HG03066 (cell line): ENCODE measurements around the gene RHO.

Experiments
- ATAC-seq: cut with Tn5 transposase; IDR thresholded peaks from one replicate; pipeline ENCODE4 v1.9.1; 2021; ENCODE audit warnings: low read depth; ENCODE audit not compliant: unreplicated experiment

RHO gene

DNA sequence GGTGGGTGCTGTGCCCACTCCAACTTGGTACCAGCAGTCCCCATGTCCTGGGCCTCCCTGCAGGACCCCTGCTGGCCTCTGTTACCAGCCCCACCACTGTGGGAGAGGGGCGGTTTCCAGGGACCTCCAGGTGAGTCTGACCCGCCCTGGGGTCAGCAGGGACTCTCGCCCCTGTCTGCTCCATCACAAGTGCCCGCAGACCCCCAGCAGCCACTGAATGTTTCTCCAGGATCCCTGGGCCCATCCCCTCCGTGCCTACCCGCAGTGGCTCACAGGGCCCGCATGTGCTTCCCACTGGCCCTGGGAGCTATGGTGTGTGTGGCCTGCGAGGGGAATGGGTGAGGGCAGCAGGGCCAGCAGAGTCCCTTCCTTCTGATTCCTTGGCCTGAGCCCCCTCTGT is 9.9 kb upstream of the RHO start:
- ATAC-seq, result no peak

DNA sequence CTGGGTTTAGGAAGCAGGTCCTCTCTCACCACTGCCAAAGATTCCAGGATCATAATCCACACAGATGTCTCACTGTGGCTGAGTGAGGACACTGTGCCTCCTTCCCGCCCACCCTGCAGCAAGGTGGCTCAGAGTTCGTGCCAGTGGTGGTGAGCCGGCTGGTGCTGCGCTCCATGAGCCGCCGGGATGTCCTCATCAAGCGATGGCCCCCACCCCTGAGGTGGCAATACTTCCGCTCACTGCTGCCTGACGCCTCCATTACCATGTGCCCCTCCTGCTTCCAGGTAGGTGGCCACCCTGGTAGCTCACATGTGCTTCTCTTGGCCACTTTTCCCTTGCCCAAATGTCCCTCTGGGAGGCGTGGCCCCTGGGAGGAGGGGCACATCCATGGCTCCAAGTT is 9.0 kb upstream of the RHO start:
- ATAC-seq, result no peak

DNA sequence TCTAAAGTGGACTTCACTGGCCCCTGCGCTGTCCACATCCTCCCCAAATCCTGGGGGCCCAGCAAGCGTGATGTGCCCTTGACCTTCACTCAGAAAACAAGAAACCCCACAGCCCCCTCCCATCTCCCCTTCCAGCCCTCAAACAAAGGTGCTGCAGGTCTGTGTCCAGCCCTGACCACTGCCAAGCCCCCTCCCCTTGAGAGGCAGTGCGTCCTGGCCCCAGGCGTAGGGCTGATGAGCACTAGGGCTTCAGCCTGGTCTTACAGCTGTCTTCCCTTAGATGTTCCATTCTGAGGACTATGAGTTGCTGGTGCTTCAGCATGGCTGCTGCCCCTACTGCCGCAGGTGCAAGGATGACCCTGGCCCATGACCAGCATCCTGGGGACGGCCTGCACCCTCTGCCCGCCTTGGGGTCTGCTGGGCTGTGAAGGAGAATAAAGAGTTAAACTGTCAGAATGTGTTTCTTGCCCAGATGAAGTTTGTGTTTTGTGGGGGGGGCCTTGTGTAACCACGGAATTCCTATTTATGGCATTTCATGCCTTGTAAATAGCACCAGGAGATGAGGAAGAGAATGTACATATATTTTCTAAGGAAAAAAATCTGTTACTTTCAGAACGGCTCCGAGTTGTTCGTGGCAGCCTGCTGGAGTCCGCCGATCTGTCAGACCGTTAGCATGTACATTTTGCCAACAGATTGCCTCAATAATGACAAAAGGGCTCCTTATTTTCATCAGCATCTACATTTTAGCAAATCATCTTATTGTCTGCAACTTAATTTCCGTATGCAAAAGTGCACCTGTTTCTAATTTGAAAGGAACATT is 8.3 kb upstream of the RHO start:
- no peak for ATAC-seq

DNA sequence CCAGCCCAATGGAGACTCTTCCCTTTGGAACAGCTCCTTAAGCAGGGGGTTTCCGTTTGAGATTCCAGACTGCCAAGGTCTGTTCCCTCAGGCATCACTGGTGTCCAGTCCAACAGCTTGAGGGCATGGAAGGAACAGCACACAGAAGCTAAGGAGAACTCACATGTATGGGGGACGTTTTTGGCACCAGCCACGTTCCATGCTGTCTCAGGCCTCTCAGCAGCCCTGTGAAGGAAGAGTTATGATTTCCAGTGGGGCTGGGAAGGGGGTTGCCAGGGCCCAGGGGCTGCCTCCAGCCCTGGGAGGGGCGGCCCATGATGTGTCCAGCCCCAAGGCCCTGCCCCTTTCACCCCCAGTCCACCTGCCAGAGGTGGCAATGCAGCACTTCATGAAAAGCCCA is 7.5 kb upstream of the RHO start:
- ATAC-seq, result no peak

DNA sequence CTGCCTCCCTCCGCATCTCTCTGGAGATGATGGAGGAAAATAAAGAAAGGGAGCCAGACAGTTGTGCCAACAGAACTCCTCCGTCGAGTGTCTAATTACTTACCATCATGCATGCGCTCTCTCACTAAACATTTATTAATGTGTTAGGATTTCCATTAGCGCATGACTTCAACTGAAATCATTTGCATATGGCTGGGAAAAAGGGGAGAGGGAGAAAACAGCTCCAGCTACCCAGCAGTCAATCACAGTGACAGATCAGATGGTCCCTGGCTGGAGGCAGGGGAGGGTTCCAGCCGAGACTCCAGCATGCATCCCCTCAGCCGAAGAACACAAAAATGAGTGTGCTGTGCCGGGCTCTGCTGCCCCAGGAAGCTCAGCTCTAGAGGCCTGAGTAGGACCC is 6.8 kb upstream of the RHO start:
- no peak for ATAC-seq

DNA sequence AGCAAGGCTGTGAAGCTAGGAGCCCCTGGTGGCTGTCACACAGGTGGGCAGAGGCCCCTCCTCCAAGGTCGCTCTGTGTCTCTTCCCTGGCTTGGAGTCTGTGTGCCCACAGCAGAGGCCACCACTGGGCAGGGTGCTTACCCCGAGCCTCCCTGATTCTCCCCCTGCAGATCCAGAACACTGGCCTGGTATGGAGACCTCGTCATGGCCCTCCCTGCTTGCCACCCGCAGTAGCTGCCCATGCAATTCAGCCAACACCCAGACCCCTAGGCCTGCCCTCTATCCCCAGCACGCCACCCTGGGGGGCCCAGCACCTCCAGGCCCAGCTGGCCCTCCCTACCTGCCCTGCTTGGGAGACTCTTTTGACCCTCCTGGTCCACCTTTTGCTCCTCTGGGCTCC is 5.5 kb upstream of the RHO start:
- no peak for ATAC-seq

DNA sequence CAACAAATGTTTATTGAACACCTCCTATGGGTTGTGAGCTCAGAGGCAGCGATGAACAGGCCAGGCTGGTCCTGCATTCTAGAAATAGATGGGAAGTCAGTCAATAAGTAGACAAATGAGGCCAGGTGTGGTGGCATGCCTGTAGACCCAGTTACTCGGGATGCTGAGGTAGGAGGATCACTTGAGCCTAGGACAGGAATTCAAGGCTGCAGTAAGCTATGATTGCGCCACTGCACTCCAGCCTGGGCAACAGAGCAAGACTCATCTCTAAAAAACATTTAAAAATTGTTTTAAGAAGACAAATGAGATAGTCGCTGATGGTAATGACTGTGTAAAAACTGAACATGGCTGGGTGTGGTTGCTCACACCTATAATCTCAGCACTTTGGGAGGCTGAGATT is 4.4 kb upstream of the RHO start:
- ATAC-seq, result no peak

DNA sequence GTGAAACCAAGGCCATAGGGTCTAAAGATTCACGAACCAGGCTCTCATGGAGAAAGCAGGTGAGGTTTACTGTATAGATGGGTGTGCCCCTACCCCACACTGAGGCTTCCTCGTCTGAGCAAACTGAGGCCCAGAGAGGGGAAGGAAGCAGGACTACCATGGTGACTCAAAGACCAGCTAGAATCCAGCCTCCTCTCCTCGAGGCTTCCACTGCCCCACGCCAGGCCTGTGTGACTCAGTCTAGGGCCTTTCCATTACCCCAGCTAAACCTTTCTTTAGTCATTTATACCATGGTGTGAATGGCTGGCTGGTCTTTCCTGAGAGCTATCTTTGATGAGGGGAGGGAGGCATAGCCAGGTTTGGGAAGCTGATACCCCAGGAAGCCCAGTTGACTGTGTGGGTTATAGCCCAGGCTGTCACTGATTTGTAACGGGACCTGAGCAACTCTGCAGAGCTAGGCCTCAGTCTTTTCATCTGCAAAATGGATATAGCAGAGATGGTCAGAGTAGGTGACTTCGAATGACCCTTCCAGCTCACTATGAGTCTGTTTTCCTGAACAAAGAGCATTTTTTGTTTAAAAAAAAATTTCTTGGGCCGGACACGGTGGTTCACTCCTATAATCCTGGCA is 3.0 kb upstream of the RHO start:
- no peak for ATAC-seq

DNA sequence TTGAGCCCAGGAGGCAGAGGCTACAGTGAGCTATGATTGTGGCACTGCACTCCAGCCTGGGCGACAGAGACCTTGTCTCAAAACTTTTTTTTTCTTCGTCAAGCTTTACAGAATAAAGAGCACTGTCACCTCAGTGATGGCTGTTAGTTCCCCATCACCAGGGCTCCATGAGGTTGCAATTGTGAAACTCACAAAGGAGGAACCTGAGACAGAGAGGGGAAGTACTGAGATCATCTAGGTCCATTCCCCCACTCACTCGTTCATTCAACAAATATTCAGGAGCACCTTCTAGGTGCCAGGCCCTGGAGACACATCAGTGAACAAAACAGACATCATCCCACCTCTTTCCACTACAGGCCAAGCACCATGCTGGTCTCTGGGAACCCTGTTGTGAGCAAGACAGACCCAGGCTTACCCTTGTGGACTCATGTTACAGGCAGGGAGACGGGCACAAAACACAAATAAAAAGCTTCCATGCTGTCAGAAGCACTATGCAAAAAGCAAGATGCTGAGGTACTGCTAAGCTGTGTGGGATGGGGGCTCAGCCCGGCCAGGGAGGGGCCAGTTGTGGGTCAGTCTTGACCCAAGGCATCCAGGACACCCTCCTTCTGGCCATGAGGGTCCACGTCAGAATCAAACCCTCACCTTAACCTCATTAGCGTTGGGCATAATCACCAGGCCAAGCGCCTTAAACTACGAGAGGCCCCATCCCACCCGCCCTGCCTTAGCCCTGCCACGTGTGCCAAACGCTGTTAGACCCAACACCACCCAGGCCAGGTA is 2.1 kb upstream of the RHO start:
- peak; percentile 91 for ATAC-seq

DNA sequence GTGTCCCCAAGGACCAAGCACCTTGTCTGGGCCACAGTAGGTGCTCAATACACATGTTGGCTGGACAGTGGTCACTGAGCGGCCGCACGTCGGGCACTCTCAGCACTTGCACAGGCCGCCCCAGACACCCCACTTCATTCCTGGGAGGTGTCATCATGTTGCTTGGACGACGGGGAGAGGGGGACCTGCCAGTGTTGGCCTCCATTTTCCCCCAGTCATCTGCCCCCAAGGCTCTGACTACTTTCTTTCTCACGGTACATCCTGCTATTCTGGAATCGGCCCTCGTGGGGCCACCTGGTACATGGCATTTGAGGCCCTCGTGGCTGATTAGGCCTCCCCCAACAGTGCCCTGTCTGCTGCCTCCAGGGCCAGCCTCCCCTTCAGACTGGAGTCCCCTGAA is 1.2 kb upstream of the RHO start:
- ATAC-seq, result no peak

DNA sequence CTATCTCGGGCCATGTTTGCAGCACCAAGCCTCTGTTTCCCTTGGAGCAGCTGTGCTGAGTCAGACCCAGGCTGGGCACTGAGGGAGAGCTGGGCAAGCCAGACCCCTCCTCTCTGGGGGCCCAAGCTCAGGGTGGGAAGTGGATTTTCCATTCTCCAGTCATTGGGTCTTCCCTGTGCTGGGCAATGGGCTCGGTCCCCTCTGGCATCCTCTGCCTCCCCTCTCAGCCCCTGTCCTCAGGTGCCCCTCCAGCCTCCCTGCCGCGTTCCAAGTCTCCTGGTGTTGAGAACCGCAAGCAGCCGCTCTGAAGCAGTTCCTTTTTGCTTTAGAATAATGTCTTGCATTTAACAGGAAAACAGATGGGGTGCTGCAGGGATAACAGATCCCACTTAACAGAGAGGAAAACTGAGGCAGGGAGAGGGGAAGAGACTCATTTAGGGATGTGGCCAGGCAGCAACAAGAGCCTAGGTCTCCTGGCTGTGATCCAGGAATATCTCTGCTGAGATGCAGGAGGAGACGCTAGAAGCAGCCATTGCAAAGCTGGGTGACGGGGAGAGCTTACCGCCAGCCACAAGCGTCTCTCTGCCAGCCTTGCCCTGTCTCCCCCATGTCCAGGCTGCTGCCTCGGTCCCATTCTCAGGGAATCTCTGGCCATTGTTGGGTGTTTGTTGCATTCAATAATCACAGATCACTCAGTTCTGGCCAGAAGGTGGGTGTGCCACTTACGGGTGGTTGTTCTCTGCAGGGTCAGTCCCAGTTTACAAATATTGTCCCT is 1.2 kb downstream of the RHO start:
- ATAC-seq, result no peak

DNA sequence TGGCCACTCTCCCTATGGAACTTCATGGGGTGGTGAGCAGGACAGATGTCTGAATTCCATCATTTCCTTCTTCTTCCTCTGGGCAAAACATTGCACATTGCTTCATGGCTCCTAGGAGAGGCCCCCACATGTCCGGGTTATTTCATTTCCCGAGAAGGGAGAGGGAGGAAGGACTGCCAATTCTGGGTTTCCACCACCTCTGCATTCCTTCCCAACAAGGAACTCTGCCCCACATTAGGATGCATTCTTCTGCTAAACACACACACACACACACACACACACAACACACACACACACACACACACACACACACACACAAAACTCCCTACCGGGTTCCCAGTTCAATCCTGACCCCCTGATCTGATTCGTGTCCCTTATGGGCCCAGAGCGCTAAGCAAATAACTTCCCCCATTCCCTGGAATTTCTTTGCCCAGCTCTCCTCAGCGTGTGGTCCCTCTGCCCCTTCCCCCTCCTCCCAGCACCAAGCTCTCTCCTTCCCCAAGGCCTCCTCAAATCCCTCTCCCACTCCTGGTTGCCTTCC is 1.9 kb downstream of the RHO start:
- no peak for ATAC-seq

DNA sequence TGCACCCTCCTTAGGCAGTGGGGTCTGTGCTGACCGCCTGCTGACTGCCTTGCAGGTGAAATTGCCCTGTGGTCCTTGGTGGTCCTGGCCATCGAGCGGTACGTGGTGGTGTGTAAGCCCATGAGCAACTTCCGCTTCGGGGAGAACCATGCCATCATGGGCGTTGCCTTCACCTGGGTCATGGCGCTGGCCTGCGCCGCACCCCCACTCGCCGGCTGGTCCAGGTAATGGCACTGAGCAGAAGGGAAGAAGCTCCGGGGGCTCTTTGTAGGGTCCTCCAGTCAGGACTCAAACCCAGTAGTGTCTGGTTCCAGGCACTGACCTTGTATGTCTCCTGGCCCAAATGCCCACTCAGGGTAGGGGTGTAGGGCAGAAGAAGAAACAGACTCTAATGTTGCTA is 2.4 kb downstream of the RHO start:
- ATAC-seq, result no peak

DNA sequence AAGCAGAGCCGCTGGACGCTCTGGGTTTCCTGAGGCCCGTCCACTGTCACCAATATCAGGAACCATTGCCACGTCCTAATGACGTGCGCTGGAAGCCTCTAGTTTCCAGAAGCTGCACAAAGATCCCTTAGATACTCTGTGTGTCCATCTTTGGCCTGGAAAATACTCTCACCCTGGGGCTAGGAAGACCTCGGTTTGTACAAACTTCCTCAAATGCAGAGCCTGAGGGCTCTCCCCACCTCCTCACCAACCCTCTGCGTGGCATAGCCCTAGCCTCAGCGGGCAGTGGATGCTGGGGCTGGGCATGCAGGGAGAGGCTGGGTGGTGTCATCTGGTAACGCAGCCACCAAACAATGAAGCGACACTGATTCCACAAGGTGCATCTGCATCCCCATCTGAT is 3.3 kb downstream of the RHO start:
- no peak for ATAC-seq

DNA sequence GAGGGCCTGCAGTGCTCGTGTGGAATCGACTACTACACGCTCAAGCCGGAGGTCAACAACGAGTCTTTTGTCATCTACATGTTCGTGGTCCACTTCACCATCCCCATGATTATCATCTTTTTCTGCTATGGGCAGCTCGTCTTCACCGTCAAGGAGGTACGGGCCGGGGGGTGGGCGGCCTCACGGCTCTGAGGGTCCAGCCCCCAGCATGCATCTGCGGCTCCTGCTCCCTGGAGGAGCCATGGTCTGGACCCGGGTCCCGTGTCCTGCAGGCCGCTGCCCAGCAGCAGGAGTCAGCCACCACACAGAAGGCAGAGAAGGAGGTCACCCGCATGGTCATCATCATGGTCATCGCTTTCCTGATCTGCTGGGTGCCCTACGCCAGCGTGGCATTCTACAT is 3.8 kb downstream of the RHO start:
- no peak for ATAC-seq

DNA sequence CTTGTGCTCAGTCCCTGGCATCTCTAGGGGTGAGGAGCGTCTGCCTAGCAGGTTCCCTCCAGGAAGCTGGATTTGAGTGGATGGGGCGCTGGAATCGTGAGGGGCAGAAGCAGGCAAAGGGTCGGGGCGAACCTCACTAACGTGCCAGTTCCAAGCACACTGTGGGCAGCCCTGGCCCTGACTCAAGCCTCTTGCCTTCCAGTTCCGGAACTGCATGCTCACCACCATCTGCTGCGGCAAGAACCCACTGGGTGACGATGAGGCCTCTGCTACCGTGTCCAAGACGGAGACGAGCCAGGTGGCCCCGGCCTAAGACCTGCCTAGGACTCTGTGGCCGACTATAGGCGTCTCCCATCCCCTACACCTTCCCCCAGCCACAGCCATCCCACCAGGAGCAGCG is 5.0 kb downstream of the RHO start:
- ATAC-seq, result no peak

DNA sequence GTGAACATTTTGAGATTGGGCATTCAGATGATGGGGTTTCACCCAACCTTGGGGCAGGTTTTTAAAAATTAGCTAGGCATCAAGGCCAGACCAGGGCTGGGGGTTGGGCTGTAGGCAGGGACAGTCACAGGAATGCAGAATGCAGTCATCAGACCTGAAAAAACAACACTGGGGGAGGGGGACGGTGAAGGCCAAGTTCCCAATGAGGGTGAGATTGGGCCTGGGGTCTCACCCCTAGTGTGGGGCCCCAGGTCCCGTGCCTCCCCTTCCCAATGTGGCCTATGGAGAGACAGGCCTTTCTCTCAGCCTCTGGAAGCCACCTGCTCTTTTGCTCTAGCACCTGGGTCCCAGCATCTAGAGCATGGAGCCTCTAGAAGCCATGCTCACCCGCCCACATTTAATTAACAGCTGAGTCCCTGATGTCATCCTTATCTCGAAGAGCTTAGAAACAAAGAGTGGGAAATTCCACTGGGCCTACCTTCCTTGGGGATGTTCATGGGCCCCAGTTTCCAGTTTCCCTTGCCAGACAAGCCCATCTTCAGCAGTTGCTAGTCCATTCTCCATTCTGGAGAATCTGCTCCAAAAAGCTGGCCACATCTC is 6.1 kb downstream of the RHO start:
- ATAC-seq, result no peak

DNA sequence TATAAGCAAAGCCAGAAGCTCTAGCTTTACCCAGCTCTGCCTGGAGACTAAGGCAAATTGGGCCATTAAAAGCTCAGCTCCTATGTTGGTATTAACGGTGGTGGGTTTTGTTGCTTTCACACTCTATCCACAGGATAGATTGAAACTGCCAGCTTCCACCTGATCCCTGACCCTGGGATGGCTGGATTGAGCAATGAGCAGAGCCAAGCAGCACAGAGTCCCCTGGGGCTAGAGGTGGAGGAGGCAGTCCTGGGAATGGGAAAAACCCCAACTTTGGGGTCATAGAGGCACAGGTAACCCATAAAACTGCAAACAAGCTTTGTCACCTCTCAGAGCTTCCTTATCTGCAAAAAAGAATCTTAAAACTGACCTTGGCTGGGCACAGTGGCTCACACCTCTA is 6.6 kb downstream of the RHO start:
- ATAC-seq, result no peak

DNA sequence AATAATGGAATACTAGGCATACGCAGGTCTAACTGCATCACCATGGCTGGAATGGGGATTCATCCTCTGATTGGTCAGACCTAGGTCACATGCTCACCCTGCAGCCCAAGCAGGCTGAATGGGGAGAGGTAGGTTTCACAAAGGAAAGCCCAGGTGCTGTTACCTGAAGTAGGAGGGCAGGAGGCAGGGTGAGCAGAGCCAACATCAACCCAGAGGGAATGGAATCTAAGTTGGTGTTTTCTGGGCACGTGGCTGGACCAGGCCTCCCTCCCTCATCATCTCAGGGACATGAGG is 7.9 kb downstream of the RHO start:
- ATAC-seq, result no peak

DNA sequence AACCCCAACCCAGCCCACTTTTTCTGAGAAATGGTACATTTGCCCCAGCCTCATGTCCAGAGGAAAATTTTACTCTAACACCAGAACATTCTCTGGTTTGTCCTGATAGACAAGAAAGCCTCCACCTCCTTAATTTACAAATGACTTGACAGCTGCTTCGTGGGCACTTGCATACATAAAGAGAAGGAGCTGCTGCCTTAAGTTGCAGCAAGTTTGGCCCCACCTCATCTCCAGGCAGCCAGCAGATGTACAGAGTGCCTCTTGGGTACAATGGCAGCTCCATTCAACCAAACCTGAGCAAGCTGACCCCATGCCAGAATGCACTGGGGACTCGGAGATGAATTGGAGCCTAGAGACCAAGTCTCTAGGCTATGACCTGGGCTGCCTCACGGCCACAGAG is 8.4 kb downstream of the RHO start:
- no peak for ATAC-seq

DNA sequence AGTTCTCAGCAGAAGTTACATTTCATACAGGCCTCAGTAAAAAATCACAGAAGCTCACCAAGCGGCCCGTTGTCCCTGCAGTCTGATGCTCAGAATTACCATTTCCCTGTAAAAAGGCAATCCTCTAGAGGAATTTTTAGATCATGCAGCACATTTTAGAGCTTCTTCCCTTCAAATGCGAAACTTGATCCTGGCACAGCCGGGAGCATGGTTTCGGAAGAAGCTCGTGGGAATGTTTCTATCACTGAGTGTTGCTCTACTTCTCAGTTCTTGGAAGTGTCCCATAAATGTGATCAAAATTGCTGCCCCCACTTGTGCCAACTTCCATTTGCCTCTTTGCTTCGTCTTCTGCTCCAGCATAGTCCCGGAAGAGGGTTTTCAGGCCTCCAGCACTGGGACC is 10.8 kb downstream of the RHO start:
- no peak for ATAC-seq
